GM23338 (cell line): Measurements from ENCODE around the gene ACTBL2. TPM values are rescaled to one million over a fixed set of nuclear protein-coding genes. Genes with fewer than 3 reads are reported as not detected.

Source experiments
- ATAC-seq: fragments of 200-7000 bp; cut with Tn5 transposase; 3 replicates; pipeline ENCODE4 v1.9.1; 2020
- DNase-seq: peaks from one replicate; pipeline ENCODE4 v3.0.0-alpha.2; 2015; ENCODE audit warnings: low spot score
- H2AFZ ChIP-seq: fragments of 200-600 bp; sonication (generic); 2 replicates; pipeline ENCODE4 v1.8.0; 2016; ENCODE audit warnings: antibody characterized with exemption, mild to moderate bottlenecking, moderate library complexity
- H3F3A ChIP-seq: fragments of 200-600 bp; sonication (generic); replicated peaks from 2 replicates; pipeline ENCODE4 v1.8.0; 2017; ENCODE audit warnings: antibody characterized with exemption, mixed run types, low read depth
- H3K27ac ChIP-seq: fragments of 200-600 bp; sonication (generic); 2 replicates; pipeline ENCODE4 v1.6.1; 2016; ENCODE audit warnings: low read depth
- H3K27me3 ChIP-seq: fragments of 200-600 bp; sonication (generic); 2 replicates; pipeline ENCODE4 v1.8.0; 2016; ENCODE audit warnings: mild to moderate bottlenecking, mixed run types, moderate library complexity; ENCODE audit not compliant: insufficient read depth
- H3K36me3 ChIP-seq: fragments of 200-600 bp; sonication (generic); 2 replicates; pipeline ENCODE4 v1.8.0; 2016; ENCODE audit warnings: mild to moderate bottlenecking; ENCODE audit not compliant: insufficient read depth
- H3K4me1 ChIP-seq: fragments of 200-600 bp; sonication (generic); 2 replicates; pipeline ENCODE4 v1.8.0; 2016; ENCODE audit warnings: mild to moderate bottlenecking, moderate library complexity; ENCODE audit not compliant: insufficient read depth
- H3K4me2 ChIP-seq: fragments of 200-600 bp; sonication (generic); 2 replicates; pipeline ENCODE4 v1.7.1; 2017; ENCODE audit warnings: mixed run types
- H3K4me3 ChIP-seq: fragments of 200-600 bp; sonication (generic); 2 replicates; pipeline ENCODE4 v1.6.1; 2016; ENCODE audit warnings: mixed run types
- H3K79me2 ChIP-seq: fragments of 200-600 bp; sonication (generic); replicated peaks from 2 replicates; pipeline ENCODE4 v1.8.0; 2017; ENCODE audit warnings: mild to moderate bottlenecking; ENCODE audit not compliant: insufficient read depth
- H3K9me2 ChIP-seq: fragments of 200-600 bp; sonication (generic); 2 replicates; pipeline ENCODE4 v1.8.0; 2017; ENCODE audit not compliant: insufficient read depth
- H4K20me1 ChIP-seq: fragments of 200-600 bp; sonication (generic); replicated peaks from 2 replicates; pipeline ENCODE4 v1.8.0; 2017; ENCODE audit warnings: mild to moderate bottlenecking; ENCODE audit not compliant: insufficient read depth
- H3K27ac Mint-ChIP-seq: 2 replicates; pipeline ENCODE4 v1.8.0; 2020; ENCODE audit warnings: inconsistent platforms, mild to moderate bottlenecking, moderate library complexity, mixed read lengths
- H3K27me3 Mint-ChIP-seq: 3 replicates; pipeline ENCODE4 v1.8.0; 2022; ENCODE audit warnings: low read depth, mild to moderate bottlenecking, moderate library complexity, mixed read lengths, inconsistent platforms; ENCODE audit not compliant: insufficient read depth, poor library complexity
- H3K36me3 Mint-ChIP-seq: 3 replicates; pipeline ENCODE4 v1.8.0; 2021; ENCODE audit warnings: low read depth, mild to moderate bottlenecking, inconsistent platforms, moderate library complexity, mixed read lengths
- H3K4me1 Mint-ChIP-seq: 3 replicates; pipeline ENCODE4 v1.8.0; 2020; ENCODE audit warnings: mild to moderate bottlenecking, inconsistent platforms, mixed read lengths
- H3K4me3 Mint-ChIP-seq: 3 replicates; pipeline ENCODE4 v1.8.0; 2021; ENCODE audit warnings: moderate library complexity, mild to moderate bottlenecking, inconsistent platforms, mixed read lengths
- H3K9me3 Mint-ChIP-seq: 3 replicates; pipeline ENCODE4 v1.8.0; 2020; ENCODE audit warnings: moderate library complexity, mild to moderate bottlenecking, inconsistent platforms, mixed read lengths
- EZH2 ChIP-seq: fragments of 200-600 bp; sonication (generic); IDR thresholded peaks from one replicate; pipeline ENCODE4 v1.8.0; 2017; ENCODE audit warnings: antibody characterized with exemption, mild to moderate bottlenecking, low read depth; ENCODE audit not compliant: unreplicated experiment
- EZH2phosphoT487 ChIP-seq: fragments of 200-600 bp; sonication (generic); IDR thresholded peaks from one replicate; pipeline ENCODE4 v1.8.1; 2018; ENCODE audit warnings: antibody characterized with exemption; ENCODE audit not compliant: unreplicated experiment
- NANOG ChIP-seq: IDR thresholded peaks from 2 replicates; pipeline ENCODE4 v1.6.1; 2016; ENCODE audit warnings: antibody characterized with exemption, borderline replicate concordance
- POLR2AphosphoS5 ChIP-seq: IDR thresholded peaks from 2 replicates; pipeline ENCODE4 v1.6.1; 2016; ENCODE audit warnings: antibody characterized with exemption, low read depth
- STAT1 ChIP-seq: IDR thresholded peaks from one replicate; pipeline ENCODE4 v1.6.1; 2016; ENCODE audit warnings: antibody characterized with exemption; ENCODE audit not compliant: unreplicated experiment
- ZNF114 ChIP-seq: fragments of 250-450 bp; sonication (Bioruptor Pico); IDR thresholded peaks from 2 replicates; pipeline ENCODE4 v1.5.0; 2020; ENCODE audit warnings: mild to moderate bottlenecking, moderate library complexity
- ZNF331 ChIP-seq: fragments of 250-450 bp; sonication (Bioruptor Pico); IDR thresholded peaks from 2 replicates; pipeline ENCODE4 v1.5.0; 2020; ENCODE audit warnings: low read depth, mild to moderate bottlenecking, moderate library complexity
- polyA plus RNA-seq: library from polyadenylated mRNA; unstranded; fragments of >200 nt; fragmentation: Nextera tagmentation; extraction: Ambion mirVana; gene quantifications from 2 replicates; pipeline ENCODE4 v1.2.1, GENCODE V29; 2016
- total RNA-seq: library from RNA; depleted of rRNA; stranded (reverse); fragments of >200 nt; shearing (Covaris generic); gene quantifications from 2 replicates; pipeline ENCODE4 v1.2.3, GENCODE V29; 2014
- TF ChIP-seq, protein P1 (sequence below): IDR thresholded peaks from one replicate; pipeline ENCODE4 v1.6.1; 2018; ENCODE audit warnings: antibody characterized with exemption; ENCODE audit not compliant: unreplicated experiment
- TF ChIP-seq, protein P2 (sequence below): IDR thresholded peaks from 2 replicates; pipeline ENCODE4 v1.6.1; 2016; ENCODE audit warnings: antibody characterized with exemption
- TF ChIP-seq, protein P3 (sequence below), 2 experiments: fragments of 200-600 bp in 1 of 2; sonication (generic) in 1 of 2; conservative IDR thresholded peaks; 2 replicates each; pipeline versions ENCODE4 v1.5.1 to v1.6.1; 2016 to 2017; ENCODE audit warnings: antibody characterized with exemption in 2 of 2, low read depth in 2 of 2, mild to moderate bottlenecking in 2 of 2, moderate library complexity in 1 of 2

ACTBL2 gene
- total and polyA plus RNA-seq, 2 experiments from 2014 or later = not detected

DNA sequence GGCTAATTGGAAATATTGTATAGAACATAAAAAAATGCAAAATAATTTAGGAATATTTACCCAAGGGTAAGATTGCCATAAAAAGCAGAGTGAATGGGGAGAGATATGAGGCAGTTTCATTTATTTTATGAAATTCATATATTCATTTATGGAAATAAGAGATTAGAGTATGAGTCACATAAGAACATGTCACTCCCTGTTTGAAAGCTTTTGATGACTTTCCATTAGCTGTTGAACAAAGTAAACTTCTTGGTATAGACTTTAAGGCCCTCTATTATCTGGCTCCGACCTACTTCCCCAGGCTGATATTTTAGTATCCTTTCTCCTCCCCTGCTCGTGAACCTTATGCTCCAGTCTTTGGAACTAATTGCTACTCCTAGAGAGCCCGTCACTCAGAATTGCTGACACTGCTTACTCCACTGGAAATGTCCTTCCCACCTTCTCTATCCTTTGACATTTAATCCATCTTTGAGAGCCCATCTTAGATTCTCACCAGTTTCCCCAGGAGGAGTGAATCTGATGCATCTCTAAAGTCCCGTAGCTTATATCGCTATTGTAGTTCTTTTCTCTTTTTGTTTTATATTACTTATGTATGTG, 8.9 kb upstream of the ACTBL2 start:
- H3K9me3 Mint-ChIP-seq = no peaks in the 10 kb centered on the region
- H4K20me1 ChIP-seq = no peaks in the 10 kb centered on the region
- no peaks in the 10 kb centered on the region for H3K27me3 Mint-ChIP-seq
- H3K4me1 ChIP-seq = 0 out of 2 replicates have a peak, but pooled peaks cover 5% of the 10 kb centered on the region
- H3K27ac Mint-ChIP-seq = no peak overlapping the region
- H2AFZ ChIP-seq = no peak overlapping the region
- no peaks in the 10 kb centered on the region for H3K79me2 ChIP-seq
- H3F3A ChIP-seq = no peaks in the 10 kb centered on the region
- ATAC-seq (no peak), DNase-seq (no peak)
- no peak overlapping the region for H3K4me3 ChIP-seq
- peaks cover 6% of the 10 kb centered on the region; the same call in 1 of the 2 replicates for H3K9me2 ChIP-seq
- no peak for TF ChIP-seq EZH2phosphoT487
- no peak for TF ChIP-seq ZNF114 (CRISPR knock-in tag)
- TF ChIP-seq, protein P1, sequence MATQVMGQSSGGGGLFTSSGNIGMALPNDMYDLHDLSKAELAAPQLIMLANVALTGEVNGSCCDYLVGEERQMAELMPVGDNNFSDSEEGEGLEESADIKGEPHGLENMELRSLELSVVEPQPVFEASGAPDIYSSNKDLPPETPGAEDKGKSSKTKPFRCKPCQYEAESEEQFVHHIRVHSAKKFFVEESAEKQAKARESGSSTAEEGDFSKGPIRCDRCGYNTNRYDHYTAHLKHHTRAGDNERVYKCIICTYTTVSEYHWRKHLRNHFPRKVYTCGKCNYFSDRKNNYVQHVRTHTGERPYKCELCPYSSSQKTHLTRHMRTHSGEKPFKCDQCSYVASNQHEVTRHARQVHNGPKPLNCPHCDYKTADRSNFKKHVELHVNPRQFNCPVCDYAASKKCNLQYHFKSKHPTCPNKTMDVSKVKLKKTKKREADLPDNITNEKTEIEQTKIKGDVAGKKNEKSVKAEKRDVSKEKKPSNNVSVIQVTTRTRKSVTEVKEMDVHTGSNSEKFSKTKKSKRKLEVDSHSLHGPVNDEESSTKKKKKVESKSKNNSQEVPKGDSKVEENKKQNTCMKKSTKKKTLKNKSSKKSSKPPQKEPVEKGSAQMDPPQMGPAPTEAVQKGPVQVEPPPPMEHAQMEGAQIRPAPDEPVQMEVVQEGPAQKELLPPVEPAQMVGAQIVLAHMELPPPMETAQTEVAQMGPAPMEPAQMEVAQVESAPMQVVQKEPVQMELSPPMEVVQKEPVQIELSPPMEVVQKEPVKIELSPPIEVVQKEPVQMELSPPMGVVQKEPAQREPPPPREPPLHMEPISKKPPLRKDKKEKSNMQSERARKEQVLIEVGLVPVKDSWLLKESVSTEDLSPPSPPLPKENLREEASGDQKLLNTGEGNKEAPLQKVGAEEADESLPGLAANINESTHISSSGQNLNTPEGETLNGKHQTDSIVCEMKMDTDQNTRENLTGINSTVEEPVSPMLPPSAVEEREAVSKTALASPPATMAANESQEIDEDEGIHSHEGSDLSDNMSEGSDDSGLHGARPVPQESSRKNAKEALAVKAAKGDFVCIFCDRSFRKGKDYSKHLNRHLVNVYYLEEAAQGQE = no peak
- TF ChIP-seq, protein P2, sequence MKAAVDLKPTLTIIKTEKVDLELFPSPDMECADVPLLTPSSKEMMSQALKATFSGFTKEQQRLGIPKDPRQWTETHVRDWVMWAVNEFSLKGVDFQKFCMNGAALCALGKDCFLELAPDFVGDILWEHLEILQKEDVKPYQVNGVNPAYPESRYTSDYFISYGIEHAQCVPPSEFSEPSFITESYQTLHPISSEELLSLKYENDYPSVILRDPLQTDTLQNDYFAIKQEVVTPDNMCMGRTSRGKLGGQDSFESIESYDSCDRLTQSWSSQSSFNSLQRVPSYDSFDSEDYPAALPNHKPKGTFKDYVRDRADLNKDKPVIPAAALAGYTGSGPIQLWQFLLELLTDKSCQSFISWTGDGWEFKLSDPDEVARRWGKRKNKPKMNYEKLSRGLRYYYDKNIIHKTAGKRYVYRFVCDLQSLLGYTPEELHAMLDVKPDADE = no peak
- no peak for TF ChIP-seq EZH2
- peaks cover 8% of the 10 kb centered on the region for H3K4me1 Mint-ChIP-seq
- H3K27me3 ChIP-seq = no peaks in the 10 kb centered on the region
- H3K4me2 ChIP-seq = no peak overlapping the region
- H3K4me3 Mint-ChIP-seq = no peak overlapping the region
- H3K36me3 Mint-ChIP-seq = no peaks in the 10 kb centered on the region
- no peak overlapping the region for H3K27ac ChIP-seq
- no peaks in the 10 kb centered on the region for H3K36me3 ChIP-seq

DNA sequence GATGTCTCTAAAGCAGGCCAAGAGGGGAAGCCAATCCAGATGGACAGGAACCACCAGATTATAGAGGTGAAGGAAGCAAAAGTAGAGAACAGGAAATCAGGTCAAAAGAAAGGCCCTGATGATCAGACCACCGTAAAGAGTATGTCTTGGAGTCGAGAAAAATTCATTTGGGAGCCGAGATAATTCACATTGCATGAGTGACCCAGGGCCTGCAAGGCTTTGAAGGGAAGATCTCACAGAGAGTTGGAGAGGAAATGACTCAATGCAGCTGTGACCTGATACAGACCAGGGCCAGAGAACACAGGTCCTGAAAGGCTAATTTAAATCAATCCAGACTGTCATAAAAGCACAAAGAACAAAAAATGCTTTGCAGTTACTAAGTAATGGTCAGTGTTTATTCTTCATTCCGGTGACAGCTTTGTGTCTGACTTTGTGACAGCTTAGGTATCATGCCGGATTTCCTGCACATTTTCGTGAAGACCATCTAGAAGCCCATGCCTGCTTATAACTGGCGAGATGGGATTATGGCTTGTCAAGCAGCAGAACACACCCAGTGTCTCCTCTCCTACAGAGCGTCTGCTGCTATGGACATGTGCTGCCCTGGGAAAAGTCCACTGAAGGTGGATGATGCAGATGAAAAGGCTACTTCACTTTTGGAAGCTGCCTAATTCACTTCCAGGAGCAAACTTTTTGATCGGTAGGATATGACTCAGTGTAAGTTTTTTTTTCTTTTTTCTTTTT, 5.8 kb upstream of the ACTBL2 start:
- no peaks in the 10 kb centered on the region for H3K79me2 ChIP-seq
- H3K27me3 Mint-ChIP-seq = no peaks in the 10 kb centered on the region
- peaks cover 6% of the 10 kb centered on the region; the same call in 1 of the 2 replicates for H3K9me2 ChIP-seq
- H3K36me3 Mint-ChIP-seq = no peaks in the 10 kb centered on the region
- H3K27ac ChIP-seq = no peak overlapping the region
- ATAC-seq (no peak), DNase-seq (no peak)
- H3K4me3 Mint-ChIP-seq = no peak overlapping the region
- H3K4me1 Mint-ChIP-seq = peaks cover 4% of the 10 kb centered on the region; the same call in 2 of the 3 replicates
- no peaks in the 10 kb centered on the region for H3F3A ChIP-seq
- H3K36me3 ChIP-seq = no peaks in the 10 kb centered on the region
- H2AFZ ChIP-seq = no peak overlapping the region
- no peaks in the 10 kb centered on the region for H3K27me3 ChIP-seq
- H3K9me3 Mint-ChIP-seq = no peaks in the 10 kb centered on the region
- TF ChIP-seq ZNF114 (CRISPR knock-in tag) (no peak), STAT1 (no peak), NANOG (no peak), EZH2 (no peak), ZNF331 (CRISPR knock-in tag) (no peak), POLR2AphosphoS5 (no peak)
- TF ChIP-seq, protein P1 = no peak
- TF ChIP-seq, protein P3, sequence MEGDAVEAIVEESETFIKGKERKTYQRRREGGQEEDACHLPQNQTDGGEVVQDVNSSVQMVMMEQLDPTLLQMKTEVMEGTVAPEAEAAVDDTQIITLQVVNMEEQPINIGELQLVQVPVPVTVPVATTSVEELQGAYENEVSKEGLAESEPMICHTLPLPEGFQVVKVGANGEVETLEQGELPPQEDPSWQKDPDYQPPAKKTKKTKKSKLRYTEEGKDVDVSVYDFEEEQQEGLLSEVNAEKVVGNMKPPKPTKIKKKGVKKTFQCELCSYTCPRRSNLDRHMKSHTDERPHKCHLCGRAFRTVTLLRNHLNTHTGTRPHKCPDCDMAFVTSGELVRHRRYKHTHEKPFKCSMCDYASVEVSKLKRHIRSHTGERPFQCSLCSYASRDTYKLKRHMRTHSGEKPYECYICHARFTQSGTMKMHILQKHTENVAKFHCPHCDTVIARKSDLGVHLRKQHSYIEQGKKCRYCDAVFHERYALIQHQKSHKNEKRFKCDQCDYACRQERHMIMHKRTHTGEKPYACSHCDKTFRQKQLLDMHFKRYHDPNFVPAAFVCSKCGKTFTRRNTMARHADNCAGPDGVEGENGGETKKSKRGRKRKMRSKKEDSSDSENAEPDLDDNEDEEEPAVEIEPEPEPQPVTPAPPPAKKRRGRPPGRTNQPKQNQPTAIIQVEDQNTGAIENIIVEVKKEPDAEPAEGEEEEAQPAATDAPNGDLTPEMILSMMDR (conservative IDR thresholded peaks at IDR 0.05; ENCODE audit: low read depth in 2 of 2) = no peak
- H3K4me1 ChIP-seq = no peaks in the 10 kb centered on the region
- H3K4me2 ChIP-seq = no peak overlapping the region
- no peak overlapping the region for H3K27ac Mint-ChIP-seq
- H4K20me1 ChIP-seq = no peaks in the 10 kb centered on the region
- H3K4me3 ChIP-seq = no peak overlapping the region
